ENCODE data around the gene ANGPTL2.

ANGPTL2 gene

DNA sequence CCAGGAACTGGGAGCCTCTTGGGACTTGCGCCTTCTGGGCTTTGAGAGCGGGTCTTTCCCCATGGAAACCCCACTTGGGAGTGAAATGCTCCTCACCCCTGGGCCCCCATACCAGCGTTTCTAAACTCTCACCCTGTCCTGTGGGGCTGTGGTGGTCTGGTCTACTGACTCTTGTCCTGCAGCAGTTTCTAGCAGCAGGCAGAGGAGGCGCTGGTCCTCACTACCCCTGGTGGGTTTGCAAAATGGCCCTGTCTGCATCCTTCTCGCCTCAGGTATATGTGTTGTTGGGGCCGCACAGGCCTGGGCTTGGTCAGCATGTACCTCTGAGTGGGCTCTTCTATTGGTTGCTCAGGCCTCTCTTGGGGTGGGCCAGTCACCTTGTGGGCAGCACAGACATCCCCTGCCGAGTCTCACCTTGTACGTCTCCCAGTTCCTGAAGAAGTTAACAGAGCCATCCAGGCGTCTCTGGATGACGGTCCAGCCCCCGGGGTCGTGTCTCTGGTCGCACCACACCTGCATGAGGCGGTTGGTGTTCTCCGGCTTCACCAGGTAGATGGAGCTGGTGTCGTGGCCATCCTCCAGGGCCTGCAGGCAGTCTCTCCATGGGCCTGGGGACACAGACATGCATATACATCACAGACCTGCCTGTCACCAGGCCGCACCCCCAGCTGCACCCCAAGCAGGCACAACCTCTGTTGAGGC is 29.0 kb downstream of the ANGPTL2 start:
- no peaks in the 10 kb centered on the region for H4K20me1 ChIP-seq (ENCODE audit: insufficient read depth, low read length)
- H3K4me2 ChIP-seq (ENCODE audit: low read length) = no peak overlapping the region
- H3K4me1 ChIP-seq (ENCODE audit: insufficient read depth, low read length, severe bottlenecking) = no peaks in the 10 kb centered on the region
- H3K27me3 ChIP-seq (ENCODE audit: insufficient read depth, low read length) = no peaks in the 10 kb centered on the region
- no peaks in the 10 kb centered on the region for H3K36me3 ChIP-seq (ENCODE audit: insufficient read depth, low read length)
- H3F3A ChIP-seq (ENCODE audit: insufficient read depth, low read length) = no peaks in the 10 kb centered on the region
- TF ChIP-seq, protein P1, sequence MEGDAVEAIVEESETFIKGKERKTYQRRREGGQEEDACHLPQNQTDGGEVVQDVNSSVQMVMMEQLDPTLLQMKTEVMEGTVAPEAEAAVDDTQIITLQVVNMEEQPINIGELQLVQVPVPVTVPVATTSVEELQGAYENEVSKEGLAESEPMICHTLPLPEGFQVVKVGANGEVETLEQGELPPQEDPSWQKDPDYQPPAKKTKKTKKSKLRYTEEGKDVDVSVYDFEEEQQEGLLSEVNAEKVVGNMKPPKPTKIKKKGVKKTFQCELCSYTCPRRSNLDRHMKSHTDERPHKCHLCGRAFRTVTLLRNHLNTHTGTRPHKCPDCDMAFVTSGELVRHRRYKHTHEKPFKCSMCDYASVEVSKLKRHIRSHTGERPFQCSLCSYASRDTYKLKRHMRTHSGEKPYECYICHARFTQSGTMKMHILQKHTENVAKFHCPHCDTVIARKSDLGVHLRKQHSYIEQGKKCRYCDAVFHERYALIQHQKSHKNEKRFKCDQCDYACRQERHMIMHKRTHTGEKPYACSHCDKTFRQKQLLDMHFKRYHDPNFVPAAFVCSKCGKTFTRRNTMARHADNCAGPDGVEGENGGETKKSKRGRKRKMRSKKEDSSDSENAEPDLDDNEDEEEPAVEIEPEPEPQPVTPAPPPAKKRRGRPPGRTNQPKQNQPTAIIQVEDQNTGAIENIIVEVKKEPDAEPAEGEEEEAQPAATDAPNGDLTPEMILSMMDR (IDR thresholded peaks at IDR 0.05; ENCODE audit: low read length) = no peak
- TF ChIP-seq EZH2 (IDR thresholded peaks at IDR 0.05; ENCODE audit: borderline replicate concordance, low read length) = no peak
- H3K4me3 ChIP-seq (ENCODE audit: low read depth, low read length, poor library complexity, severe bottlenecking) = no peak overlapping the region
- no peaks in the 10 kb centered on the region for H3K79me2 ChIP-seq (ENCODE audit: insufficient read depth, low read length)
- no peak overlapping the region for H2AFZ ChIP-seq (ENCODE audit: low read length)
- no peaks in the 10 kb centered on the region for H3K9me2 ChIP-seq (ENCODE audit: low read depth, low read length)
- no peak overlapping the region for H3K9ac ChIP-seq (ENCODE audit: low read length)
- no peaks in the 10 kb centered on the region for H3K9me3 ChIP-seq (ENCODE audit: low read length)
- H3K27ac ChIP-seq (ENCODE audit: low read depth, low read length, poor library complexity, severe bottlenecking) = no peak overlapping the region

DNA sequence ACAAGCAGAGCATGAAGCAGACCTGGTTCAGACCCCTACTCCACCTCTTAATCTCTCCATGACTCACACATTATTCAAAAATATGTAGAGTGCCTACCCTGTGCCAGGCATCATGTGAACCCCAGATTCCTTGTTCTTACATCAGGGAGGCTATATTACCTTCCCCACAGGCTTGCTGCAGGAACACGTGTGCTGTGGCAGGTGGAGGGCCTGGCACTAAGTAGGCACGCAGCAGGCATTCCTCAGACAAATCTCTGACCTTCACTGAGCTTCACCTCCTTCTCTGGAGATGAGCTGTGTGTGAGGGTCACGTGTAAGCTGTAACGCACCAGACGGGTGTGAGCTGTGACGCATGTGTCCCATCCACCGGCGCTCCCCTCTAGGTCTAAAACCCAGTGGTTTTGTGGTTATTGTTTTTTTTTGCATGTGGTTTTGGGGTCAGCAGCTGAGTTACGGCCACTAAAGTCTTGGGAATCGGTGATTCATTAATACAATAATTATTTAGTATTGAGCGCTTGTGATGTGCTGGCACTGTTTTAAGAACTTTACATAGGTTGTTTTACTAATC is 30.3 kb downstream of the ANGPTL2 start:
- no peaks in the 10 kb centered on the region for H3K9me3 ChIP-seq (ENCODE audit: low read length)
- no peak overlapping the region for H3K4me3 ChIP-seq (ENCODE audit: low read depth, low read length, poor library complexity, severe bottlenecking)

DNA sequence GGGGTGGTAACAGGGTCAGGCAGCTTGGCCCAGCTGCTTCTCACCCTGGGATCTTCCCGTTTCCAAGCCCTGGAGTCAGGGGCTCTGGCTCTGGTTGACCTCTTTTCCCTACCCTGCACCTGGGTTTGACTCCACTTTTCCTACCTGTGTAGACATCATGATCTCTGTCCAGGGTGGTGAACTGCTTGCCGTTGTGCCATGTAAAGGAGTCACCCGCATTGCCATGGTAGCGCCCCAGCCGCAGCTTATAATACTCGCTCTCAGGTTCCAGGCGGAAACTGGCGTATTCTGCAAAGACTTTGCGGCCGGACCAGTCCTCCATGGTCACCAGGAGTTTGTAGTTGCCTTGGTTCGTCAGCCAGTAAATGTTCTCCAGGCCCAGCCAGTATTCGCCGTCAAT is 30.9 kb downstream of the ANGPTL2 start:
- no peaks in the 10 kb centered on the region for H3K27me3 ChIP-seq (ENCODE audit: insufficient read depth, low read length)
- no peaks in the 10 kb centered on the region for H3K36me3 ChIP-seq (ENCODE audit: insufficient read depth, low read length)
- H3K27ac ChIP-seq (ENCODE audit: low read depth, low read length, poor library complexity, severe bottlenecking) = no peak overlapping the region
- no peaks in the 10 kb centered on the region for H4K20me1 ChIP-seq (ENCODE audit: insufficient read depth, low read length)
- H3F3A ChIP-seq (ENCODE audit: insufficient read depth, low read length) = no peaks in the 10 kb centered on the region
- H3K9me2 ChIP-seq (ENCODE audit: low read depth, low read length) = no peaks in the 10 kb centered on the region
- no peak overlapping the region for H2AFZ ChIP-seq (ENCODE audit: low read length)
- no peak for TF ChIP-seq EZH2 (IDR thresholded peaks at IDR 0.05; ENCODE audit: borderline replicate concordance, low read length)
- TF ChIP-seq, protein P1 (IDR thresholded peaks at IDR 0.05; ENCODE audit: low read length) = no peak
- H3K4me1 ChIP-seq (ENCODE audit: insufficient read depth, low read length, severe bottlenecking) = no peaks in the 10 kb centered on the region
- no peak overlapping the region for H3K4me3 ChIP-seq (ENCODE audit: low read depth, low read length, poor library complexity, severe bottlenecking)
- no peak overlapping the region for H3K4me2 ChIP-seq (ENCODE audit: low read length)
- H3K79me2 ChIP-seq (ENCODE audit: insufficient read depth, low read length) = no peaks in the 10 kb centered on the region
- no peaks in the 10 kb centered on the region for H3K9me3 ChIP-seq (ENCODE audit: low read length)
- H3K9ac ChIP-seq (ENCODE audit: low read length) = no peak overlapping the region

More for the DNA sequence above, 30.3 kb downstream of the ANGPTL2 start:
- Histone ChIP-seq H3K27me3 (ENCODE audit: insufficient read depth, low read length) (no peaks in the 10 kb centered on the region), H3F3A (ENCODE audit: insufficient read depth, low read length) (no peaks in the 10 kb centered on the region), H2AFZ (ENCODE audit: low read length) (no peak overlapping the region), H3K36me3 (ENCODE audit: insufficient read depth, low read length) (no peaks in the 10 kb centered on the region), H4K20me1 (ENCODE audit: insufficient read depth, low read length) (no peaks in the 10 kb centered on the region), H3K27ac (ENCODE audit: low read depth, low read length, poor library complexity, severe bottlenecking) (no peak overlapping the region), H3K79me2 (ENCODE audit: insufficient read depth, low read length) (no peaks in the 10 kb centered on the region), H3K9me2 (ENCODE audit: low read depth, low read length) (no peaks in the 10 kb centered on the region), H3K4me1 (ENCODE audit: insufficient read depth, low read length, severe bottlenecking) (no peaks in the 10 kb centered on the region), H3K4me2 (ENCODE audit: low read length) (no peak overlapping the region), H3K9ac (ENCODE audit: low read length) (no peak overlapping the region)
- TF ChIP-seq, protein P1 (IDR thresholded peaks at IDR 0.05; ENCODE audit: low read length) = no peak
- TF ChIP-seq EZH2 (IDR thresholded peaks at IDR 0.05; ENCODE audit: borderline replicate concordance, low read length) = no peak
